HG02678 (cell line): ENCODE measurements around the gene FAM219A.
A peak's percentile ranks its signal among the peaks of the same experiment; 100 is the strongest.

Experiments
- ATAC-seq: cut with Tn5 transposase; IDR thresholded peaks from one replicate; pipeline ENCODE4 v1.9.1; 2021; ENCODE audit warnings: mild to moderate bottlenecking, moderate library complexity; ENCODE audit not compliant: unreplicated experiment

Gene FAM219A

DNA sequence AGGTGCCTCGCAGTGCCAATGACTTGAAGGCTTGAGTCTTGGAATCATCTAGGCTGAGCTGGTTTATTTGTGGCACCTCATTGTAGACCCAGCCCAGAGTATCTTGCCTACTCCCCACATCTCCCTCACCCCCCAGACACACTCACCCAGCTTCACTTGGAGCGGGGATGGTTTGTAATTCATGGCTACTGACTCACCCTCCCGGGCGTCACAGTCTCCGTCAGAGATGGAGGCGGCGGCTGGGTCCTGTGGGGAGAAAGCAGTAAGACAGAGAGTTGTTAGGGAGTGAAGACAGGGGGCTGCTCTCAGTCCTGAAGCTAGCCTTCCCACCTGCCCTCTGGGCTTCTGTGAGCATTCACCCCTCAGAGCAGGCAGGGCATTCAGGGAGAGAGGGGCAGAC lies 52.7 kb downstream of the FAM219A start:
- no peak for ATAC-seq

DNA sequence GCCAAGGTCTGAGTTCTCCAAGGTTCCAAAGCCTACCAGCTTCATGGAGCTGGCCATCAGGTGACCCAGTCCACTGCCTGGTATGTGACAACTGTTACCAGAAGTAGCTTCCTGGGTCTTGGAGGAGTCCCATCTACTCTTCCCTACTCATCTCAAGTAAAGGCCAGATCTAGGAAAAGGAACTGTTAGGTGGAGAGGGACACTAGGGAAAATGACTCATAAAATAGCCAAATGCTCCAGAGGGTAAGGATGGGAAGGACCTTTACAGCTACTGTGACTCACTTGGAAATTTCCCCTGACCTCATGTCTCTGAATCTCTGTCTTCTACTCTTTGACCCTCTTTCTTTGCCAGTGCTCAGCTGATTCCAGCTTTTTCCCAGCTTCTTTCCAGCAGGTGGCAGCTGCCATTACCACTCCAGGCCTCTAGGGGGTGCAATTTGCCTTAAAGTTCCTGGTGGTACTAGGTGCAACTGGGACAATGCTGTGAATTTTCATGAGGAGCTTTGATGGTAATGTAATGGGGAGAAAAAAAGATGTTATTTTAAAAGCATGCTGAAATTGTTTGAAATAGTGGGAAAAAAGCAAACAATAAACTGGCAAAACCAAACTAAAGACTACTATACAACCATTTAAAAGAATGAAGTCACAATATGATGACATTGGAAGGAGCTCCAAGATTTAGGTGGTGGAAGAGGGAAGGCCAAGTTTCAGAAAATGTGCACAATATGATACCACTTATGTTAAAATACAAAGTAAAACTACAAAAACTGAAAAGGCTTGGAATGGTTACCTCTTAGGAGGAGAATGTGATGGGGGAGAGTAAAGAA lies 54.6 kb downstream of the FAM219A start:
- no peak for ATAC-seq

DNA sequence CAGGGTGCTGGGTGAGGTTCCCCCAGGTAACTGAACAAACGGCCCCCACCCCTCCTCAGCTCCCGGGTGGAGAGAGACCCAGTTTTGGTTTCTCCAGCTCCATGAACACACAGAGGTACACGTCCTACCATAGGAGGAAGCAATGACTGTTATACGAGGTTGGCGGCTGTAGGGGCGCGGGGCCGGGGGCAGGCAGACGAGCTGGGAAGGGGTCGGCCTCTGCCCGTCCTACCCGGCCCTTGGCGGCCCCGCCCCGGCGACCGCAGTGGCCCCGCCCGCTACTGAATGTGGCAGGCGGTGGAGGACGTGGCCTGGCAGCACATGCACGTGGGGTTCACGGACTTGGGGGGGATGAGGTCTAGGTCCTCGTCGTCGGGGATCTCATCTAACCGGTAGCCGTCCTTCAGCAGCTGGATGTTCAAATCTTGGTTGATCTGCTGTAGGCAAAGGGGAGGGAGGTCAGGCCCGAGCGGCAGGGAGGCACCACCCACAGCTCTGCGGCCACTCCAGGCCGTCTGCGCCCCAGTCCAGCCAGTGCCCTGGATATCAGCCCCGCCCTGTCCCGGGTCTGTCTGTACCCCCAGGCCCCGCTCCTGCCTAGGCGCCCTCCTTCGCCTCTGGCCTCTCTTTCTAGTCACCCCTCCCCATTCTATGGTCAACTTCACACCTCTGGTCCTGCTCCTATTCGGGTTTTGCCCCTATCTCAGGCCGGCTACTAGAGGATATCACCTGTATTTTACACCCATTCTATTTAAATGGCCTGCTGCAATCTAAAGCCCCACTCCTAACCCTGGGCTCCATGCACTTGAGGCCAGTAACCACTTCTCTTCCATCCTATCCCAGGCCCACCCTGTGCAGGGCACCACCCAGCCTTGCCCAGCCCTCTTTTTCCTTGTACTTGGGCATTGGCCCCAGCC lies 57.4 kb downstream of the FAM219A start:
- no peak for ATAC-seq

DNA sequence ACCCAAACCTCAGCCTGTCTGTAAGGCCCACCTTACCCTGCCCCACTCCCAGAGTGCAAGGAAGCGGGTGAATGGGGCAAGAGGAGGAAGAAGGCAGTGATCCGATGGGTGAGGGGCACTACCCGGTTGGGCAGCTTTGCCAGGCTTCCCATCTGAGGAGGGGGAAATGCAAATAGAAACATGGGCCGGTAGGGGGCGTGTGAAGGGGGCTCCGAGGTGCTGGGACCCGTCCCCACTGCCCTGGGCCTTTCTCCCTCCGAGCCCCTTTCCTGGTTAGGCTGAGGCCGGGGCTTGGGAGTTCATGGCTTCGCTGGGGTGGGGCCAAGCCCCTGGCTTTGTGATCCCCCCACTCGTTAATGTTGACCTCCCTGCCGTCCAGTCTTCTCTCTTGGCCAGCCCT lies 58.1 kb downstream of the FAM219A start:
- no peak for ATAC-seq

DNA sequence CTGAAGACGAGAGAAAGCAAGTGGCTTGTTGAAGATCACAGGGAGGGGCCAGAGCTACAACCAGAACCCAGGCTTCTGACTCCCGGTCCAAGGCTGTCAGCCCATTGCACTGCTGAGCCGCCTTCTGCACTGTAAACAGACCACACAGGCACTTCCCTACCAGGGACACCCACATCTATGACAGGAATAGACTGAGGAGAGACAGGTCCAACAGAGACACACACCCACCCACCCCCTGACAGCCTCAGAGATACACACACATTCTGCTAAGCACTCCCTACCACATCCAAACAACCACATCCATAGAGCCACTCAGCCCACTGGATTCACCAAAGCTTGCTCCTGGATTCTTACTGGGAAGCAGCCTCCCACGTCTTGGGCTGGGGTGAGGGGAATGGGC lies 58.6 kb downstream of the FAM219A start:
- ATAC-seq: no peak

DNA sequence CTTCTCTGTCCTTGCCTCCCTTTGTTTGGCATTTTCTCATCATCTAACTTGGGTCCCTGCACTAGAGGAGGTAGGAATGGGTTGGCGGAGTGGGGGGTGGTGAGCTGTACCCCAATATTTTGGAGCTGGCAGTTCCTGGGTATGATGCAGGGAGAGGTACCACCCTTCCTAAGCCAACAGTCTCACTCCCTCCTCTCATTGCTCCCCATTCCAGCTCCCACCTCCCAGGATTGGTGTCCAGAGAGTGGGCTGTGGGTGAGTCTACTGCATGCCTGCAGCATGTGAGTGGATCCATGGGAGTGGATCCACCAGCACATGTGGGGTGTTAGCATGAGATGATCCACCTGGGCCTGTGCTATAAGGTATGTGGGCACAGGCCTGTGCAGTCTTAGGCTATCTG lies 59.5 kb downstream of the FAM219A start:
- ATAC-seq: no peak

DNA sequence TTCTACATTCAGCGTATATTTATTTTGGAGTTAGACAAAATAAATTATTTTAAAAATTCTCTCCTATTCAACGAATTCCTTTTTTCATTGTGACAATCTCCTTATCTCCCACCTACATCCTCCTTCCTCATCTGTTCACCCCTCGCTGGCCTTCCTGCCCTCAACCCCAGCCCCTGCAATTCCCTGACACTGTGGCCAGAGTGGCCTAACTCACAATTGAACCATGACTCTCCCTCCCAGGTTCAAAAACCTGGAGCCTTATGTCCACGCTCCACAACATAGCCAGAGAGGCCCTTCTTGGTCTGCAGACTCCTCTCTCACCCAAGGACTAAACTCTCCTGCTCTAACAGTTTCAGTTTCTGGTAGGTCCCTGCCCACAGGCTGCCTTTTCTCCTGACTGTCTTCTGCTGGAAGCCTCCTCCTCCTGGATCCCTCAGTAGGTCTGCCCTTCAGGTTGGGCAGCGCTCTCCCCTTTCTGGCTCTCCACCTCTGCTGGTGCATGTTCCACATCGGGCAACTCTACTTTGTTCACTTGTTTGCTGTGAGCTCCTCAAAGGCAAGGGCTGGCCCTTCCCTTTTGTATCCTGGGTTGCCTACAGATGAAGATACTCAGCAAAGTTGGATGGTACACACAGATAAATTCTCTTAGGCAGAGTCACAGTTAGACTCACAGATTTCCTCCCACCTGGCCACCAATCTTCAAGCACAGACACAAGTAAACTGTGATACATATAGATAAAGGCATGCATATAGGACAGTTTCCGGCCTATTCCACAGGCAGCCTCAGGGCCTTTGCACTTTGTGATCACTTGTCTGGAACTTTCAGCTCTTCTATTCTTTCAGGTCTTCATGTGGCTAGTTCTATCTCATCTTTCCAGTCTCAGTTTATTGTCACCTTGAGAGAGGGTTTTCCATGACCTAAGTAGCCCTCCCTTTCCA lies 61.8 kb downstream of the FAM219A start:
- no peak for ATAC-seq

DNA sequence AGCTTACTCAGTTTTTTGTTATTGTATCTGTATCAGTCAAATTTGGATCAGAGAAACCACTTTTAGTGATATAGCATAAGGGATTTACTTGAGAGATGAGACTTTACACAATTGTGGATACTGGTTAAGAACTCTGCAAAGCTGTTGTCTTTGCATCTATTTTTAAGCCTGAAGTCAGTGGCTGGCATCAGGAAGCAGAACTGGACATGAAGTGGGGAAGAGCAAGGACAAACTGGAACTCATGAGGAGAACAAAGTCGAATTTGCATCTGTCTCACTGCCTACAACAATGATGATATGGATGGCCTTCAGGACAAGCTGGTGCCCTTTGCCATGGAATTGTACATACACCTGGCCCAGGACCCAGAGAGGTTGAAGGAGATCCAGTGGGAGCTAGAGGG lies 65.9 kb downstream of the FAM219A start:
- no peak for ATAC-seq

DNA sequence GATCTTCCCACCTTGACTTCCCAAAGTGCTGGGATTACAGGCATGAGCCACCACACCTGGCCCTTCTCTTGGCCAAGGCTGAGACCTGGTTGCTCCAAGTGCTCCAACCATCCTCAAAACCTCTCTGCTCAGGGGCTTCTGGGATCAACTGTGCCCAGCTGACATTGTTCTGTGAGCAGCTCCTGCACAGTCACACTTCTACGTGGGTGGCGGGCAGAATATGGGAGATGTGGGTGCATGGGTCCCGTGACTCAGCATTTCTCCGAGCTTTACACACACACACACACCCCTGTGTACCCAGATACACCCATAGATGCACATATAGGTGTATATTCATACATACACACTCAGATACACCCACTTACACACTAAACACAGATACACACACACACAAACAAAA lies 71.1 kb downstream of the FAM219A start:
- ATAC-seq: no peak

DNA sequence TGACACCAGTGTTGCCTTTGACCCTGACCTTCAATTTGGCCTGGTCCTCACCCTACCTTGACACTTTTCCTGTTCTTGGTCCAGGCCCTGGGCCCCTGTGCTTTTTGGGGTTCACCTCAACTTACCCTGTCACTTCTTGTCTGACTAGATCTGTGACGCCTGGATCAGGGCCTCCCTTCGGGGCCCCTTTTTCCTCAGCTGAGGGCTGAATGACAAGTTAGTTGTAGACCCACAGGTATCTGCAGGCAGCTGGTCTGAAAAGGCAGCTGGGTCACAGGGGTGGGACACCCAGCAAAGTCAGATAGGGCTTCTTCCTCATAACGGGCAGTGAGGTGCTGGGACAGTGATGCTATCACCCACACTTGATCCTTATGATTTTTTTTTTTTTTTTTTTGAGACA lies 71.7 kb downstream of the FAM219A start:
- ATAC-seq: no peak

DNA sequence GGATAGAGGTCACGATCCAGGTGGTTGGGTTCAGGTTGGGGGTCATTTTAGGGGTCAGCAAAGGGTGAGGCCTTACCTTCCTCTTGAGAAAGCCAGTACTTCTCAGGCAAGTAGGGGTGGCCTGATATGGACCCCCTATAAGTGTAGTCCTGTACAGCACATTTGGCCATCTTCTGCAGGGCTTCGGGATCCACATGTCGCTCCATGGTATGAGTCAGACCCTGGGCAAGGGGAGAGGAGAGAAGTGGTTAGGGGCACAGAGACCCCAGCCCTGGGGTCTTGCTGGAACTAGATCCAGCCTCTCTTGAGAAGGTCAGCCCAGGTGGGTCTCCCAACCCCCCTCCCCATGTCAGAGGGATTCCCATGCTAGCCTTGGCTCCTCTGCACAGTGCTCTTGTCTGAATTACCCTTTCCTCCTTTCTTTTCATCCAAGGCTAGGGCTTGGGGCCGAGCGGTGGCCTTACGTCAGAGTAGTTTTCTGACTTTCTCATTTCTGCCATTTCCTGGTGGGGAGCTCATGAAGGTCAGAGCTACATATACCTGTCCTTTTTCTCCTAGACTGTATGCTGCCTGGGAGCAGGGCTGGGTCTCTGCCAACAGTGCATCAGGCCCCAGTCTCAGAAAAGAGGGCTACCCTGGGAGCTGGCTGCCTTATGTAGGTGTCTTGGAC lies 72.7 kb downstream of the FAM219A start:
- no peak for ATAC-seq

DNA sequence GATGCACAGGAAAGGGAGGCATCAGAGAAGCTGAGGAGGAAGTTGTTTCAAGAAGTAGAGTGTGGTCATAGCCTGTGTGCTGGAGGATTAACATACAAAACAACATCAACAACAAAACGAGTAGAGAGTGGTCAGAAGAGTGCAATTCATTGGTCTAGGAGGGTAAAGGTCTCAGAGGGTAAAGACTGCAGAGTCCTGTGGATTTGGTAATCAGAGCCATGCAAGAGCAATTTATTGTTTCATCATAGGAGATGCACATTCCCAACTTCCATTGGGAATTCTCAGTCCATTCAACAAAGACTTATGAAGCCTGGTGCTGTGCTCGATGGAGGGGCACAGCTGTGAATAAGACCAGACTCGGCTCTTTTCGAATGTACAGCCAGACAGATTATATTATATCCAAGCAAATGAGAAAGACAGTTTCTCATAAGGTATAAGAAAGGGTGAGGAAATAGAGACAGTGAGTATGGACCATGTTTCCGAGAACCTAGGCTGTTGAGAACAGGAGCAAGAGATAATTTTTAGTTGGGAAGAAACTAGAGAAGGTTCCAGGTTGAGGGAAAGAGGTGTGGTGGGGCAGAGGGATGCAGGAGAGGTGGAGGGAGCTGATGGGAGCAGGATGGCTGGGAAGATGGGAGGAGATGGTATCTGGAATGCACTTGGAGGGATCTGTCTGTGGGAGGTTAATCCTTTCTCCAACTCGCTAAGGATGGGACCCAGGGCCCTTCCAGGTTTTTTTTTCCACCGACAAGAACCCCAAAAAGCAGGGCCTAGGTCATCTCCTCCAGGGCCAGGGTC lies 73.8 kb downstream of the FAM219A start:
- ATAC-seq: no peak

DNA sequence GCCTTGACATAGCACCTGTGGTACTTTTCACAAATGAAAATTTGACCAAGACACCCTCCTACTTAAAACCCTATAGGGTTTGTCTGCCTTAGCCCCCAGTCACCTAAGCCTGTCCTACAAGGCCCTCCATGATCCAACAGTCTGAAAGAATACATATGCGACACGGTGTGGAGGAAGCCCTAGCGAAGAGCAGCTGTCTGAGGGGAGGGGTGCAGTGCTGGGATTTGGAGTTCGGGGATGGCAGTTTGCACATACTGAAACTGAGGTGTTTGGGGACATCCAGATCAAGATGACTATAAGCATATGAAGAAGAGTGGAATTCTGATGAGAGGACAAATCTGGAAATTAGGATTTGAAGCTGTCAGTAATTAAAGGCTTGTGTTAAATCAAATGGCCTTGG lies 74.5 kb downstream of the FAM219A start:
- no peak for ATAC-seq

DNA sequence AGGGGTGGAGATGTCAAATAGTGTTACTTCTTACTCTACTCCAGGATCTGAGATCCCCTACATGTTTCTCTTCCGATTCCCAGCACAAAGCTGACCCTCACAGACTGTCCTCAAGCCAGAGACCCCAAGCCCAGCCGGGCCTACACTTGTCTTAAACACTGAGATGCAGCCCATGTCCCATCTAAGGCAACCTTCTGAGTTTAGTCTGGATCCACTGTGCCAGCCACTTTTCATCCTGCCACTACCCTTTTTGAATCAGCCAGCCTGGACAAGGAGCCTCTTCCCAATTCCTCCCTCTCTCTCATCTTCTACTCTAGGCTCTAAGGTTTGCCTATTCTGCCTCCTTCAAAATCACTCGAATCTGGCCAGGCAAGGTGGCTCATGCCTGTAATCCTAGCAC lies 75.5 kb downstream of the FAM219A start:
- no peak for ATAC-seq

DNA sequence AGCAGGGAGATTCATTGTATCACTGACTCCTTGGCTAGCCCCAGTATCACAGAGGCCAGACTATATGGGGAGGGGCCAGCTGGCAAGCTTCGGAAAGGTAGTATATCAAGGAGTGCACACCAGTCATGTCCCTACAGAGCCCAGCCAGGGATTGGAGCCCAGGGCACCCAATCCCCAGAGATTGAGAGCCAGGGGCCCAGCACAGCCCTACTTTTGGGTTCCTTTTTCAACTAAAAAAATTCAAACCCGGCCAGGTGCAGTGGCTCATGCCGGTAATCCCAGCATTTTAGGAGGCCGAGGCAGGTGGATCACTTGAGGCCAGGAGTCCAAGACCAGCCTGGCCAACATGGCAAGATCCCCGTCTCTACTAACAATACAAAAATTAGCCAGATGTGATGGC lies 76.3 kb downstream of the FAM219A start:
- ATAC-seq: no peak

DNA sequence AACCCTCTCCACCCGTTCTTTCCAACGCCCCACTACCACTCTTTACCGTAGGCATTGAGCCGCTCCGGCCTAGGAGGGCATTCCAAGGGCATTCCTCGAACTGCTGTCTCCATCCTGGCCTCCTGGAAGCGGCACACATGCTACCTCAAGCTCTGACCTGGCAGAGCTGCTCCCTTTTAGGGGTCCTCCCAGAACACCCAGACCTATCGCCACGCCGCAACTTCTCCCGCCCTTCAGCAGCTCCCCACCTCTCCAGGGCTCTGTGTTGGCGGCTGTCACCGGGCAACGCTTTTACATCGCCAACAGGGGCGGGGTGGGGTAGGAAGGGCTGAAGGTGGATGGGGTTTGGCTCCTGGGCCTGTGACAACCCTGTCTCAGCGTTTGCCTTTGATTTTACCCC lies 77.0 kb downstream of the FAM219A start:
- ATAC-seq: no peak

DNA sequence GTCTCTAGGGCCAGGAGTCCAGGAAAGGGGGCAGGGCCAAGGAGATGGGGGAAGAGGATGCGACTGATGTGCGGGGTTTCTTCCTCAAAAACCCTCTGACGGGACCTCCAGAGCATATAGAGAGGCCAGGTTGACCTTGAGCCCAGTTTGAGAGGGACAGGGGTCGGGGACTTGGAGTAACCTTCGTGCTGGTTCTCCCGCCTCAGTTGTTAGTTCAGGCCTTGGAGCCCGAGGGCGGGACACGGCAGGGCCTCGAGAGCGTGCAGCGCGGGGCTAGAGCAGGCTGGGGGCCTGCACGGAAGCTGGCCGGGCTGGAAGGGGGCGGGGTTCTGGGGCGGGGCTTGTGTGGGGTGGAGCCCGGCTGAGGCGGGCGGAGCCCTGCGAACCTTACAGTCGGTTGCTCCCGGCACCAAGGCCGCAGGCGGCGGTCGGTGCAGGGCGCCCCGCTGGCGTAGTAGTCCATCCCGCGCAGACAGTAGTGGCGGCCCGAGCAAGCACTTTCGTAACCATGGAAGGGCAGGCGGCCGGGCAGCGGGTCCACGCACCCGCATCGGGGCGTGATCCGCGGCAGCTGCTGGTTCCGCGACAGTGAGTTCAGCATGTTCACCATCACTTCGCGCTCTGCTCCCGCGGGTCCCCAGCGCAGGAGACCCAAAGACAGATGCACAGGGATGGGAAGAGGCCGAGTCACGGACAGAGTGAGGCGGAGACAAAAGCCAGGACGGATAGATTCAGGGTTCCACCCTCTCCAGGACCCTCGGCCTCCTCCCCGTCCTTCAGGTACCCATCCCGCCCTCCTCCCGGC lies 77.7 kb downstream of the FAM219A start:
- ATAC-seq: peak; percentile 34

DNA sequence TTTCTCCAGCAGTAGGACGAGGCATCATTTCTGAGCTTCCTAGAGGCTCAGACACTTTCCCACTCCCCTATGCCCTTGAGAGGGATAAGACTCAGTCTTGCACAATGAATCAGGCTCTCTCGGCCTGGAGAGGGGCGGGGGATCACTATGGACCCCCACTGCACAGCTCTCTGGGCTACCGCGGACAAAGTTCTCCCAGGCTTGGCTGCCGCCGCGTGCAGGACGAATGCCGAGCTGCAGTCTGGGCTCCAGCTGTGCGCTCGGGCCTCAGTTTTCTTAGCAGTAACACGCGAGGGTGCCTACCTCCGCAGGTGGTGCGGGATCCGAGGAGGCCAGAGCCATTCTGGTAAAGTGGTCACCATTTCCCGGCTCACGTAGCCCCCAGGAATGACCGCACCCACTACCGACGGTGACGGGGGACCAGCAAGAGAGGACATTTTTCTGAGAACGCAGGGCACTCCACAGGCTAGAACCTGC lies 78.3 kb downstream of the FAM219A start:
- no peak for ATAC-seq
